Prostate gland (tissue), 2 donors: Measurements from ENCODE around the gene LRP2BP.

Experiments
- CTCF ChIP-seq, 4 experiments: fragments of 200-600 bp in 2 of 4; fragments of 450-650 bp in 2 of 4; sonication (generic) in 2 of 4; IDR thresholded peaks; 1 replicate in 3 of 4; 2 replicates in 1 of 4; pipeline ENCODE4 v1.5.1; 2016 to 2019; ENCODE audit warnings: antibody characterized with exemption in 4 of 4, mild to moderate bottlenecking in 2 of 4, moderate library complexity in 2 of 4
- POLR2A ChIP-seq: fragments of 450-650 bp; IDR thresholded peaks from one replicate; pipeline ENCODE4 v1.6.1; 2016; ENCODE audit warnings: antibody characterized with exemption, mild to moderate bottlenecking

- TF ChIP-seq CTCF (IDR thresholded peaks at IDR 0.05) = no peak
- no peak for TF ChIP-seq POLR2A
Measured at GRCh38 chr4:185374027-185374426, 21.7 kb downstream of the LRP2BP start.
